Suppressor macrophage (primary cell): Measurements from ENCODE around the gene ETF1.

ENCODE experiments used
- DNase-seq, 4 experiments: peaks; one replicate each; pipeline ENCODE4 v3.0.0-alpha.2; 2020 to 2022

The ETF1 gene

DNA sequence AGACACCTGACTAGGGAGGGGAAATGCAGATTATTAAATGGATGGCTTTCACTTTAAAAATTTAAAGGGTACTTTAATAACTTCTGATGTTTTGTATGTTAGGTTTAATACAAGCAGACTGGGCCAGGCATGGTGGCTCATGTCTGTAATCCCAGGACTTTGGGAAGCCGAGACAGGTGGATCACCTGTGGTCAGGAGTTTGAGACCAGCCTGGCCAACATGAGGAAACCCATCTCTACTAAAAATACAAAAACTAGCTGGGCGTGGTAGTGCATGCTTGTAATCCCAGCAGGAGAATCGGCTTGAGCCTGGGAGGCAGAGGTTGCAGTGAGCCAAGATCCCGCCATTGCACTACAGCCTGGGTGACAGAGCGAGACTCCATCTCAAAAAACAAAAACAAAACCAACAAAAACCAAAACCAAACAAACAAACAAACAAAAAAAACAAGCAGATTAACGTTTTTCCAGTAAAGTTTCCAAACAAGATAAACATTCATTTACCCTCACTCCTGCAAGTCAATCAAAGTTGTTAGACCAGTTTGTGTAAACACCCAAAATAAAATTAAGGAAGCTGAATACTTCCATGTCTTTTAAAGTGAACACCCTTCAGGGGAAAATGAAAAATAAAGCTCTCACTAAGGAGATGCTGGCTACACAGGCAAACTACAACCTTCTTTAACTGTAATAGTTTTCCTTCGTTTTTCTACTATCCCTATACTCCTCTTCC lies 14.1 kb downstream of the ETF1 start:
- DNase-seq = no peak

DNA sequence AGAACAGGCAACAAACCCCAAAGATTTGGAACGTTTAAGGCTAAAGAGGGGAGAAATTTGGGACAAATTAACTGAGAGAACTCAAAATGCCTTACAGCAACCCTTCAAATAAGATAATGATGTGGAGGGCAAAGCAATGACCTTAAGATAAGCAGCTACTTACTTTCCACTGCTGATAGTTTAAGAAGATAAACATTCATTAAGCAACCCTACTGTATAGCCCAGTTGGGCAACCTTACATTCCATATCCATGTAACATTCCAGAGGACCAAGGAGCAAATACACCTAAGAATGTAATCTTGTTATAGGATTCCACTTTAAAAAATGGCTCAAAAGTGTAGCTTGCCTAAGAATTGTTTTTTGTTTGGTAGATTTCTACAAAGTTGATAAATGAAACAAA lies 14.8 kb downstream of the ETF1 start:
- no peak for DNase-seq

DNA sequence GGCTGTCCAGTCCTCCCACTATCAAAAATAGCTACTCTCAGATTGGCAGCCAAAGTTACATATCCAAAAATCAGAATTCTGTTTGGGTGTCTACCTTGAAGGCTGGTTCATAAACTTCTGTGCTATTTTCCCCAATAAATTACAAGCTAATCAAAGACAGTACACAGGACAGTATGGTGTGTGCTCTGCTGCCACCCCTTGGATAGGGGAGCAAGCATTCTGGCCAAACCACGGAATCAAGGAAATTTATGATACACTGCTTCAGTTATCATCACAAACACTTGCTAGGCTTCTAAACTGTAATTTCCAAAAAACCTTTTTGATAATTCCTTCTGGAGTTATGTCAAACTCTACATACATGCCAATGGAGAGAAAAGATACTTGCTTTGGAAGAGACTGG lies 15.9 kb downstream of the ETF1 start:
- no peak for DNase-seq

DNA sequence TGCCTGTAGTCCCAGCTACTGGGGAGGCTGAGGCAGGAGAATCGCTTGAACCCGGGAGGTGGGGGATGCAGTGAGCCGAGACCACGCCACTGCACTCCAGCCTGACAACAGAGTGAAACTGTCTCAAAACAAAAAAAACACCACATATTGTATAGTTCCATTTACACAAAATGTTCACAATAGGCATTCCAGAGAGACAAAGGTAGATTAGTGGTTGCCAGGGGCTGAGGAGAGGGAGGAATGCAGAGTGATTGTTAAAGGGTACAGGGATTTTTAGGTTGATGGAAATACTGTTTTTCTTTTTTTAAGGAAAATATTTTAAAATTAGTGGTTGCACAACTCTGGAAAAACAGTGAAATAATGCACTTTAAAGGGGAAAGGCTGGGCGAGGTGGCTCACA lies 19.6 kb downstream of the ETF1 start:
- DNase-seq = no peak

DNA sequence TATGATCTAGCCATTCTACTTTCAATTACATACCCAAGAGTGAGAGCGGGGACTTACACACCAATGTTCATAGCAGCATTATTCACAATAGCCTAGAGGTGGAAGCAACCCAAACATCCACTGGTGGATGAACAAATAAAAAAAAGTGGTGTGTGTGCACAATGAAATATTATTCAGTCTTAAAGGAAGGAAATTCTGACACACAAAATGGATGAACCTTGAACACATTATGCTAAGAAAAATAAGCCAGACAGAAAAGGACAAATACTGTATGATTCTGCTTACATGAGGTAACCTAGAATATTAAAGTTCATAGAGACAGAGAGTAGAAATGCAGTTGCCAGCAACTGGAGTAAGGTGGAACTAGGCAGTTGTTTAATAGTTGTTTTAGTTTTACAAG lies 22.1 kb downstream of the ETF1 start:
- DNase-seq = no peak

DNA sequence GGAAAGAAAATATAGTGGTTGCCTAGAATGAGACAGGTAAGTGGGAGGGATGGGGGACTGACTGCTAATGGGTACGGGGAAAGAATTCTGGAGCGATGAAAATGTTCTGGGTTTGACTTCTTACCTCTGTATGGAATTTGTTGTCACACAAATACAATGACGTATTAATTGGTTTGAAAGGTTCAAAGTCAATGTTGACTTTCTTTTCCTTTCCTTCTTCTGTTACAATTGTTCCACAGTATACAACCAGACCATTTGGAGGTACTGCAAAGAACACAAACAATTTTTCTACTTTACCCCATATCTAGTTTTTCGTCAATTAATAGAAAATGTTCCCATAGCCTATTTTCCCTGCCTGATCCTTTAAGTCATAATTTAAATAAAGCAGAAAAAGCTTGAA lies 25.6 kb downstream of the ETF1 start:
- no peak for DNase-seq

DNA sequence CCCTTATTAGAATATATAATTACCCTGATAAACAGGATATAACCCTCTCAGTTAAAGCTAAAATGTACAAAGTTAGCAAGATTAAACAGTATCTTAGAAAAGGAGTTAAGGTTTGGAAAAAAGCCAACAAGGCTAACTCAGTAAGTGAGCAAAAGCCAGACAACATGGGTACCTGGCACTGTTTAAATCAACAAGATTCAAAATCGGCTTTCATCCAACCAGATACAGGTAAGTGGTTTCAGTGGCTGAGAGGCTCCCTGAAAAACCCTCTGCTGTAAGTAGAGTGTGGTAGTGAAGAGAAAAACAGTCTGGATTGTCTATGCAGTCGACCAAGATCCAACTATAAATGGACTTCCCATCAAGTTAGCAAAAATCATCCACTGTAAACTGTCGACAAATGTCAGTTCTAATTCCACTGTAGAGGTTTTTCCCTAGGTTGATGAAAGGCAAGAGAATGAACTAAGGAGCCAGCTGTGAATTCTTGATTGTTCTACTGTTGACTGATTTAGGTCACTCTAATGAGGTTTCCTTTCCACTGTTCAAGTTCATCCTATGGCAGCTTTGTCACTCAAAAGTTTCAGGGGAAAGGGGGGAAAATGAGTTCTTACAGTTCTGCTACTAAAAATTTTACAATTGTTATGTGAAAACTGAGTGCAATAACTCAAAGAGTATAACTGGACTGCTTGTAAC lies 27.3 kb downstream of the ETF1 start:
- DNase-seq = no peak

DNA sequence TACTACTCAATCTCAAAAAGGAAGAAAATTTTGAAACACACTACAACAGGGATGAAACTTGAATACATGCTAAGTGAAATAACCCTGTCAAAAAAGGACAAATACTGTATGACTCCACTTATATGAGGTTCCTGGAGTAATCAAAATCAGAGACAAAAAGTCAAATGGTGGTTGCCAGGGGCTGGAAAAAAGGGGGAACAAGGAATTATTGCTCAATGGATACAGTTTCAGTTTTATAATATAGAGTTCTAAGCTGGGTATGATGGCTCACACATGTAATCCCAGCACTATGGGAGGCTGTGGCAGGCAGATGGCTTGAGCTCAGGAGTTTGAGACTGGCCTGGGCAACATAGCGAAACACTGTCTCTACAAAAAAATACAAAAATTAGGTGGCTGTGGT lies 29.0 kb downstream of the ETF1 start:
- peak in 3 of 4 experiments; percentile 26 to 57 (median 47) for DNase-seq

DNA sequence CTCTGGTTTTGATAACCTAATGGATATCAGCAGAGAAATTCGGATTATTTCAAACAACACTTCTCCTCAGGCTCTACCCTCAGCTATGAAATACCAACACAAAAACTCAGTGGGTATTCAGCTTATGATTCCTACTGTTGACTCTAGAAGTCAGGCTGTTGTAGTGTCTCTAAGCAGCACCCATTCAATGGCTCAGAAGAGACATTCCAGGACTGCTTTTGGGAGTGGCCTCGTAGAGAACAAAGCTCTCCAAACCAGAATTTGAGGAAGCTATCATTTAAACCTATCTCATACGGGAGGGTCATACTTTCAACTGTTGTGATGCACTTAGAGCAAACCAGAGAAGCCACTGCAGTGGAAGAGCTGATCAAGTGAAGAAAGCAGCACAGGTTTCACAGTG lies 34.1 kb downstream of the ETF1 start:
- no peak for DNase-seq

DNA sequence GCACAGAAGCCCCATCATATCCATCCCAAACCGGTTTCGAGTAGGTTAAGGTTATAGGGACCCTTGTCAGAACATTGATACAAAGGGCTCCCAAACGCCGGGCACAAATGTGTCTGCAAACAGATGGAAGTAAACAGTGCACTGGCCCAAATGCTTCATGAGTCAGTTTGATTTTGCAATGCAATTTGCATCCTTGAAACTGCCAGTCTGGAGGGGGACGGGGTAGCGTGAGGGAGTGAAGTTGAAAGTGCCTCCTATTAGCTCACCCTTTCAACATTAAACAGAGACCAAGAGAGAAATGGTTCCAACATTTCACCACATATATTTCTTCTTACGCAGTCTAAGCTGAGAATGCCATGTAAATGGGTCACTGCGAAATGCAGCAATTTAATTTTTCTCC lies 35.6 kb downstream of the ETF1 start:
- DNase-seq = peak; percentile 35 to 71 (median 56)

DNA sequence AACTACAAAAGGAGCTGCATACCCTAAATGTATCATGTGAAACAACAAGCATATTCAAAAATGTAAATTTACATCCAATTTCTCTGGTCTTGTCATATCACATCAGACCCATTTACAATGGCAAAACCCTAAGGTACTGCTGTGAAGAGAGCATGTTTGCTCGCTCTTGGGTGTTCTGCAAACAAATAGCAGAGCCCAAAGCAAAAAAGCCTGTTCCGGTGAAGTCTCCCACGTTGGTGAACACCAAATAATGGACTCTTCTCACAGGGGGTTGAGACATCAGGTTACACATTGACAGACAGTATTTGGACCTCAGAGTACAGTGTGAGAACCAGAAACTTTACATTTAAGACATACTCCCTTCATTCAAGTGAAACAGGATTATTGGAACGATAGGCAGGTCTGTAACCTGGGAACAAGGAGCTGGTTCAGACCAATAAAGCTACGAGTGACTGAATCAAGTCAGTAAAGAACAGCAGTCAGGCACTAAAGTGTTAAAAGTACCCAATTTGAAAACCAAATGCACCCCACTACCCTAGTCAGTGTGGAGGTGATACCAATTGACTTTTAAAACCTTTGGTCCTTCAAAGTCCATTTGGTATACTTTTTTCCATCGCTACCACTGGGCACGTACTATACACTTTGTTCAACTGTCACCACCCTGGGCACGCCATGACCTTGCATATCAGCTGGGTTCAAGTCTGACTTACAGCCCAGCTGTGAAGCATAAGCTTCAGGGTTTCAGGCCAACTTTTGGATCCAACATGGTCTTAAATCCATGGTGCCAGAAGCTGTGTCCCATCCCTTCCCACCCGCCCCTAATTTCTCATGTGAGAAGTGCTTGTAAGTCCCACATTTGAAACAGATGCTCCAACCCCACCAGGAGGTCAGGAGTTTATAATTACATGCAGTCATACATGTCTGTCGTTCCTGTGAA lies 36.4 kb downstream of the ETF1 start:
- no peak for DNase-seq

DNA sequence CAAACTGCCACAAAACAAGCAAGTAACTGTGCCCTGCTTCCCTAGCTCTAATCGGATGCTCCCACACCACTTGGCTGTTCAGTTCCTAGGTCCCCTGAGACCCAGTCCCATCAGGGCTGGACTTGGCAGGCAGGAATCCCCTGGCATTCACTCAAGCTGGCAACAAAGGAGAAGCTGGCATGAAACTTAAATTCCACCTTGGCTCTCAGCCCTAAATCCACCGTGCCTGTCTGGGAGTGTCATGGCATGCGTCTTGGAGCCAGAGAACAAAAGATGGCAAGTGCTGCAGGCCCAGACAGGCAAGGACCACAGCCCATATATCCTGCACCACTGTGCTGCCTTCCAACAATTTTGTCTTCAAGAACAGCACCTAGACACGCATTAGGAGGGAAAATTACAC lies 38.2 kb downstream of the ETF1 start:
- no peak for DNase-seq

DNA sequence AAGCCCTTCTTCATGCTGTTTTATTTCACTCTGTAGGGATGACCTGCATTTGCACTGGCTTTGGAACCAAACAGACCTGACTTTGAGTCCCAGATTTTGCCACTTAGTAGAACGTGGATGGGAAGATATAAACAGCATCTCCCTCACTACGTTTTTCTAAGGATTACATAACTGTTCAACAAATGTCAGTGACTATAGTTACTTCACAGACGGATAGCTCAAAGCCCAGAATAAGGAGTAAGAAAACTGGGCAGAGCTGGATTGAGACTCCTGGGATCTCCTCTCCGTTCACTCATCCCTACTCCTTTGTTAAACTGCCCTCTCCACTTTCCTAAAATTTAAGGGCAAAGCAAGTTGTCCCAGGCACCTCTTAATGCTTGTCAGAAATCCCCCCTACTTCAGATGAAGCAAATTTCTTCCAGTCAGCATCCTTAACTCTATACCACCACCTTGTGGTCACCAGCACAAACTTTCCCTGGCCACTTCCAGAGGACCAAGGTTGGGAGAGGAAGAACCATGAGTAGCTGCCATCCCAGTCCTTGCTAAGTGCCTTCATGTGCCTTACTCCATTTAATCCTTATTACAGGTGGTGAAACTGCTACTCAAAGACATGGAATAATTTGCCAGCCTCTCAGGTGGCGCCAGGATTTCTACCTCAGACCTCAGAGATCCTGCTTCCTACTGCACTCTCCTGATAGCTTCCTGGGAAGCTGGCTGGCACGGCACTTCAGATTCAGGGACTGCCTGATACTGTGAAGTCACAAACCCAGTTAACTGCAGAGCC lies 39.4 kb downstream of the ETF1 start:
- peak; percentile 64 to 83 (median 74) for DNase-seq

DNA sequence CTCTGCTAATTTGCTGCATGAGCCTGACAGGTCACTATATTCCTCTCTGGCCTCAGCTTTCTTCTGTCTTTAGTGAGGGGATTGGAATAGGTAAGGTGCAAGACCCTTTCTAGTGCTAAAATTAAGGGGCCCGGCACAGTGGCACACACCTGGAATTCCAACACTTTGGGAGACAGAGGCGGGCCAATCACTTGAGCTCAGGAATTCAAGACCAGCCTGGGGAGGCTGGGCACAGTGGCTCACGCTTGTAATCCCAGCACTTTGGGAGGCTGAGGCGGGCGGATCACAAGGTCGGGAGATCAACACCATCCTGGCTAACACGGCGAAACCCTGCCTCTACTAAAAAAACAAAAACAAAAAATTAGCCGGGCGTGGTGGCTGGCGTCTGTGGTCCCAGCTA lies 40.5 kb downstream of the ETF1 start:
- DNase-seq = no peak

DNA sequence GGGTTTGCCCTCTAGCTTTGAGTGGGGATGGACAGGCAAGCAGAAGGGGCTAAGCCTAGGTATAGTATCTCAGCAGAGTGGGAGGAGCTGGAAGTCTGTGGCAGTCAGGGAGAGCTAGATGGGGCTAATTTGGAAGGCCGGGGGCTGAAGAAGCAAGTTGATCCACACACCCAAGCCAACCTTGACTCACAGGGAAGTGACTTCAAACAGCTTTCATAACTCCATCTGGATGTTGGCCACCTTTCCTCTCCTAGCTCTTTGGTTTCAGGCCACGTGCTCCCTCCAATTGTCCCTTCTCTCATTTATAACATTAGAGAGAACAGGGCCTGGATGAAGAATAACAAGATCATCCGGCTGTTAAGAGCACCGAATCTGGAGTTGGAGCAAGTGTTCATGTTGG lies 40.9 kb downstream of the ETF1 start:
- no peak for DNase-seq

DNA sequence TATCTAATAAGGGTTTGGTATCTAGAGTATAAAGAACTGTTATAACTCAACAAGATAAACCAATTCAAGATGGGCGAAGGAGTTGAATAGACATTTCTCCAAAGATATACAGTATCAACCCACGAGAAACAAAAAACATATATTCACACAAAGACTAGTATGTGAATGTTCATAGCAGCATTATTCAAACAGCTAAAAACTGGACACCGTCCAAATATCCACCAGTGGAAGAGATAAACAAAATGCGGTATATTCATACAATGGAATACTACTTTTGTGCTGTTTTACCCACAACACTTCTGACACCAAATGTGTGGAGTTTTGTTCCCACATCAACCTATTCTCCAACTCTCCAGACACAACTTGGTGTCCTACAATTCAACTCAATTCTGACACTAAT lies 44.7 kb downstream of the ETF1 start:
- DNase-seq = no peak

DNA sequence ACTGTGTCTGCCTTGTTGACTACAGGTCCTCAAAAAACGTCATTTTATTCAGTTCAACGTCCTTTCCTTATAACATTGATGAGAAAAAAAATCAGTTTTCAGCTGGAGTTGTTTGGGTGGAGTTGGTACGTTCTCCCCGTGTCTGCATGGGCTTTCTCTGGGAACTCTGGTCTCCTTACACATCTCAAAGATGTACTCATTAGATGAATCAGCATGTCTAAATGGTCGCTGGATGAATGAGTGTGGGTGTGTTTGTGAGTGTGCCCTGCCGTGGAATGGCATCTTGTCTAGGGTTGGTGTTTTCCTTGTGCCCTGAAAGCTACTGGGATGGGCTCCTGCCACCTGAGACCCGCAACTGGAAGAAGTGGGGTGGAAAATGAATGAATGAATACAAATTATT lies 47.7 kb downstream of the ETF1 start:
- no peak for DNase-seq

DNA sequence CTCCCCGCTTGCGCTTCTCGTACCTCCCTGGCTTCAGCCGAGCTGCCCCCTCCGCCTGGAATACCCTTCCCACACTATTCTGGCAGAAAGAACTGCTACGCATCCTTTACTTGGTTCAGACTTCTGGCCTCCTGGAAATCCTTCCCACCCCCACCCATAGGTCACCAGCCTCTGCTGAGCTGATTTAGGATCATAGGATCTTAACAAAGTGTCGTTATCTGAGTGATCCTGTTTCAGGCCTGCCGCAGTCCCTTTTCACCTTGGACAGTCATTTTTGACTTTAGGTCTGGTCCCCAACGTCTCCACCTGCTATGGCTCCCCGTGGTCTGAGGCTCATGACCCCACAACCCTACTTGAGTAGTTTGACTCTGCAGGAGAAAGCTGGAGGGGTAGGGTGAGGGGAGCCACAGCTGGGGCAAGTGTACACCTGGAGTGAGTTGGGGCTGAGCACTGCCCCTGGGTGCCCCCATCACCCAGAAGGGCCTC lies 50.4 kb downstream of the ETF1 start:
- no peak for DNase-seq

DNA sequence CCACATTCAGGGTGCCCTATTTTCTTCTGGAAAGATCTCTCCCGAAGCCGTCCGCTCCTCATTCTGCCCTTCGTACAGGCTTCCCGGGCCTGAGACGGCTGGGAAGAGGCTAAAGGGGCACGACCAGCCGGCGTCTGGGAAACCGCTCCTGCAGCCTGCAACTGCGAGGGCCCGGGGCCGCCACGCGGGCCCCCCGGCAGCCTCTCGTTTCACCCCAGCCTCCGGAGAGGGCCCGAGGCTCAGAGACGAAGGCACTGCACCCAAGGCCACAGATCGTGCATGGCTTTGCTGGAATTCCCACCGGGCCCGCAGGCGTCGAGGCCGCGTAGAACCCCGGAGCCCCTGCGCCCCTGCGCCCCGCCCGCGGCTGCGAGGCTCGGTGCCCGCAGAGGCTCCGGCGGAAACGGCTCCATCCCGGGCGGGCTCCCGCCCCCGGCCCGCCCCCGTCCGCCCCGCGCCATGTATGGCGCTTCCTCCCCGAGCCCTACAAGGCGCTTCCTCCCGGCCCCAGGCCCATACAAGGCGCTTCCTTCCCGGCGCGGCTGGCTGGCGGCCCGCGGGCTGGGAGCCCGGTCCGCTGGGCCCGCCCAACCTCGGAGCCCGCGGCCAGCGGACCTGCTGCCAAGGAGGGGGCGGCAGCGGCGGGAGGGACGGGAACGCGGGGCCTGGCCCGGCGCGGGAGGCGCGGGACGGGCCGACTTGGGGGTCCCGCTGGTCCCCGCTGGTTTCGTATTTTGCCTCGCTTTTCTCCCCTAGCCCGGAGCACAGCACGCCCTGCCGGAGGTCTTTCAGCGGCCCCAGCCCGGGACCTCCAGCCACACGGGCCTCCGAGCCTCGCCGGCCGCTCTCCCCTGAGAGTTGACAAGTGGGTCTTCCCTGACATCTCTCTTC lies 51.1 kb downstream of the ETF1 start:
- peak; percentile 91 to 96 (median 94) for DNase-seq

DNA sequence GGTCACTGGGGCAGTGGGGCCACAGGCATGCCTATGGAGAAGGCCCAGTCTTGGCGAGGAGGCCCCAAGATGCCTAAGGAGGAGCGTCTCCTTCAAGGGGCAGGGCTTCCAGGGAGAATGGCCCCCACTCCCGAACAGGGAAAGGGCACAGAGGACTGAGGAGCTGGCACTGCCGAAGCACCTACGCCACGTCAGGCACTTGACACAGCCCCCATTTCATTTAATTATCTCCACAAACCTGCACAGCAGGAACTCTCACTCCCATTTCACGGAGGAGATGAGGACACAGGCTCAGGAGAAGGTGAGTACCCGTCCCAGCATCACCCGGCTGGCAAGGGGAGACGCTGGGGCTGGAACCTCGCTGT lies 51.8 kb downstream of the ETF1 start:
- no peak for DNase-seq

DNA sequence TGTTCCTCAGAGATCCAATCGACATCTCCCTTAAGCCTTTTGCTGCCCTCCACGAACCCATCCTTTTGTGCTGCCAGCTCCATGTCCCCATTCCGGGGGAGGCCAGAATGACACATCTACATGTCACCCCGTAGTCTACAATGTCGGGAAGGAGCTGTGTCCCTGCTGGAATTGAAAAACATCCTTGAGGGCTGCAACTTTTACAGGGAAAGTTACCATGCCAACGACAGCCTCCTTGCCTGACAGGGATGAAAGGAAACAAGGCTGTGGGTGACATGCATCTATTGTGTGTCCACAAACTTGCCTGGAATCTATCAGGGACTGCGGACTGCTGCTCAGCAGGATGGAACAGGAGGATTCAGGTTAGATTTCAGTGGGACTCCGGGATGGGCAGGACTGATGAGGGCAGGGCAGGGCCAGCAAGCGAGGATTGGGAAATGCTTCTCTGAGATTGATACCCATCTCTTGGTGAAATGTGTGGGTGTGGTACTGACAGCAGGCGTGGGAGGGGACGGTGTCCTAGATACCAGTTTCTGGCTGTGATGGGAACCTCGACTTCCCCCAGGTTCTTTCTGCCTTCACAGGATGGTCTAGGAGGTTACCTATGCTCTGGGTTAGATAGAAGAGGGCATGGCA lies 52.3 kb downstream of the ETF1 start:
- peak in 1 of 4 experiments; percentile 31 for DNase-seq
